Stimulated activated CD8-positive, alpha-beta memory T cell treated with anti-CD3 and anti-CD28 coated beads, Interleukin-12 subunit alpha, Interleukin-12 subunit beta, amount 100 ng/mL, for 4 hours (primary cell): ENCODE measurements around the gene ARL6IP5.

Experiments used
- DNase-seq: peaks from one replicate; pipeline ENCODE4 v3.0.0-alpha.2; 2020; ENCODE audit warnings: low read depth

The ARL6IP5 gene

DNA sequence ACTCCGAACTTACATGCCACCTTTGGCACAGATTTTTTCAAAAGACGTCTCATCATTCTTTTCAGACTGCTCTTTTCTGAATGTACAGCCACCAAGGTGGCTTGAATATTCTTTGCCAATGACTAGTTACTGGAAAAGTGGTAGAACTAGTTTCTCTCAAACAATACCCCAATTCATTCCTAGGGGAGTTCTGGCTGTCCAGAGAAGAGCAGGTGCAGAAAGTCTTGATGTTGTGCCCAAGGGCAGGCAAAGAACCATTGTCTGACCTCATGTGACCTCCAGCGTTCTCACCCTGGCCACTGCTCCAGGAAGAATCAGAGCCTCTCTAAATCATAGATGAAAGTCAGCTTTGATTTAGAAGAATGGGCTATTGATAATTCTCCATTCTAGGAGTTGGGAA lies 32.2 kb downstream of the ARL6IP5 start:
- DNase-seq, result no peak

DNA sequence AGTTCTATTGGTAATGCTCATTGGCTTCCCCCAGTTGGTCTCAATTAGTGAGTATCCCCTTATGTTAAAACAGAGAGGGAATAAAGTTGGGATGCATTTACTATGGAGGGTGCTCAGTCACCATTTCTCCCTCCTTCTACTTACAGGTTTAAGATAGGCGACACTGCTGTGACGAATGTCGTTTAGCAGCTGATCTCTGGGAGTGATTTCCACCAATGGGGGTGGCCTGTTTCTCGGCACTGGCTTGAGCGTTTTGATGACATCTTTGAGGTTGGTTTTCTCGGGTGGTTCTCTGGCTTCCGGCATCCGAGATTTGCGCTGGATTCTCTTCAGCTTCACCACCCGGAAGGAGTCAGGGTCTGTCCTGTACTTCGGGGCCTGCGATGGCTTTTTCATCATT lies 33.8 kb downstream of the ARL6IP5 start:
- no peak for DNase-seq

DNA sequence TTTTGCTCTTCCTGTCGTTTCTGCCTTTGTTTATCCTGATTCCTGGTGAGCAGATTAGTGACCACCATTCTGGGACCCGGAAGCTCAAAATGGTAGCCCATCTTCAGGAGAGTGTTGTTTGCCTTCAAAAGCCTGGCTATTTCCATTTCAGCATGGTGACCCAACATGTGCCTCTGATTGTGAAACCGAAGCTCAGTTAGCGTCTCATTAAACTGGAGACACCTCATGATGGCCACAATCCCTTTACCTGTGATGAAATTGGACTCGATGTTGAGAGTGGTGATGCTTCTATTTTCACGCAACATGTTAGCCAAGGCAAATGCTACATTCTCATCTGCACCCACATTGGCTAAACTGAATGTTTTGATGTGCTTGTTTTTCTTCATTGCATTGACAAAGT lies 34.4 kb downstream of the ARL6IP5 start:
- no peak for DNase-seq

DNA sequence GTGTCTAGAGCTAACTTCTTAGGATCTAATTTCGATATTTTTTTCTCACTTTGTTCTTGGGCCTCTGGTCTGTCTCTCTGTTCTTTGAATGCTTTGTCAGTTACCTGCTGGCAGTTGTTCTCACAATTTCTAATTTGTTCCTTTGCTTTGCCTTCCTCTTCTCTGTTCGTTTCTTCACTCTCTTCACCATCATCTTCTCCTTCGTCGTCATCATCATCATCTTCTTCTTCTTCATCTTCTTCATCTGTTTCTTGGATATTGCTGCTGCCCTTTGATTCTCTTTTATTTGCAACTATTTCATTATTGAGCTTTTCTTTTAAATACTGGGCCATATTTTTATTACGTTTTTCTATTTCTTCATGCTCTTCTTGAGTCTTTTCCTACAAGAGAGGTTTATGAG lies 34.9 kb downstream of the ARL6IP5 start:
- DNase-seq, result no peak

DNA sequence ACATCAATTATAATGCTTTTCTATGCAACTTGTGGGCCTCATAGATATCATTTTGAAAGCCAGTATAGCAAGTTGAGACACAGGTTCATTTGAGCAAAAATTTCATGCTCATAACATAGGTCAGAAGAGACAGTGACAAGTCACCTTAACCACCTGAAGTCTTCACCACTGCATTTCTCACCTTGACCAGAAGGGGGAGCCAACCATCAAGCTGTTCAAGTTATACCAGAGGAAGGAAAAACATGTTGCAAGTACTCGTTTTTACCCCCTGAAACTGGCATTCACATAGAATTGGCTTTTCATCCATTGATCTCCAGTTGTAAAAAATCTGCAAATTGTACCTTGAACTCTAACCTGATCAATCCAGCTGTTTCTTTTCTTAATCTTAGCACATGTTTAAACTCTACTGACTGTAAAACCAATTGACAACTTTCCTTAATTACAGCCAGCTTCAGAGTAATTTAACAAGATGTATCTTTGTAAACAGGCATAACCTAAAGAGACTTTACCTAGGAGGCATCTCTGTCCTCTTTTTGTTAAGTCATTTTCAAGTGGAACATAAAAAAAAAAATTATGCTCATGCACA lies 36.2 kb downstream of the ARL6IP5 start:
- peak; percentile 59 for DNase-seq

DNA sequence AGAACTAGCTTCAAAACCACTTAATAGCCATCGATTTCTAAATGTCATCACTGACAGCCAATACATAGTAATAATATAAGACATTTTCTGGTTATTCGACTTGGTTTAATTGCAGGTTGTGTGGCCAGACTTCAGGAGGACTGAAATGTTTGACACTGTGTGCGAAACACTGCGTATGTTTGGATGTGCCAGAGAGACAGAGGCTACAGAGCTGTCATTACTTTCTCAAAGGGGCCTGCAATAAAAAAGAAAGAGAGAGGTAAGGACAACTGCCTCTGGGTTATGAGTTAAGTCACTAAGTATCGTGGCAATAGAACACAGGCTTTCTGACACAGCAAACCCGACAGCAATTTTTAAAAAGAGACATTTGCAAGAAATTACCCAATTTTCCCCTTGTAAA lies 36.8 kb downstream of the ARL6IP5 start:
- DNase-seq, result no peak

DNA sequence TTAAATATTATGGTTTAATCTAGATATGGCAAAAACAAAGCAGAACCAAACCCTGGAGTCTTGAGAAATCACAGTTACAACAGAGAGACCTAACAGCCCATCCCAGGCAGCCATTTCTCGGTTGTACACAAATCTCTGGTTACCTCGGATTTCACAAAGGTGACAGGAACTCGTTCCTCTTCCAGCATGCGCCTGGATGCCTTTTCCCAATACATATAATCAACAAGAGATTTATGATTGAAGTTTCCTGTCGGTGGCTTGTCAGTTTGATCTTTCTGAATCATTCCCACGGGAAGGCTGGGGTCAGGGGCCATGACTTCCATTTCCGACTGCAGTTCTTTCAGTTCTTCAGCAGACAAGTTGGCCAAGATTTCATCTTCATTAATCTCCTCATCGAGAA lies 37.2 kb downstream of the ARL6IP5 start:
- no peak for DNase-seq

DNA sequence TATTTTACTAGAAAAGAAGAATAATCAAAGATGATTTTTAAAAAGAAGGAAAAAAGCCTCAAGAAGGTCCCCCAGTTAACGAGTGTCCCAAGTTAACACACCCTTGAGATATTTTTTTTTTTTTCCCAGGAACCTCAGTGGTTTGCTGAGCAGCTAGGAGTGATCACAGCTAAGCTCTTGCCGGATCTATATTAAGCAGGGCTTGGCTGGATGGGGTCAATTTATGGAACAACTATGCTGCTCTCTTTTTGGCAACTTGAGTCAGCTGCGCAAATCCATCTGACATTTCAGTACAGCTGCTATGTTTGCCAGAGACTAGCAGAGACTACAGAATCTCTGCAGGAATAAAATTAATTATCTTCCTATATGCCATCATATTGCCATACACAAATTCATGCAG lies 37.7 kb downstream of the ARL6IP5 start, which contains the start of gene LMOD3:
Gene LMOD3 (minus strand): TSS at position 193 of the 400 bp plus-strand sequence. CDS start 209 bp downstream, outside the sequence.
- no peak for DNase-seq

DNA sequence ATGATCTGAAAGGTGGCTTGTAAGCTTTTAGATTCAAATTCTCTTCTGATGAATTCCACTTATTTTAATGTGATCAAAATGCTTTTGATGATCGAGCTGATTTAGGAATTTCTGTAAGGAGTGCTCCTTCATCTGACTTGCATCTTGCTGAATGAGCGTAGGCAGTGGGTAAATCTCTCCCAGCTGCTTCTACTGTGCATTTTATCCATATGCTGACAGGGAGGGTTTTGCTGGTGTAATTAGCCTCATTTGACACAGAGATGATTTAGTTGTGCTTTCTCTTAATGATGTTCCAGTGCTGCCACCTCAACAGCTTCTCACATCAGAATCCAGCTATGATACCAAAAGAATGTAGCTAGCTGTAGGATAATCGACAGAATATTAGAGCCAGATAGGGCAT lies 41.5 kb downstream of the ARL6IP5 start:
- DNase-seq, result no peak

DNA sequence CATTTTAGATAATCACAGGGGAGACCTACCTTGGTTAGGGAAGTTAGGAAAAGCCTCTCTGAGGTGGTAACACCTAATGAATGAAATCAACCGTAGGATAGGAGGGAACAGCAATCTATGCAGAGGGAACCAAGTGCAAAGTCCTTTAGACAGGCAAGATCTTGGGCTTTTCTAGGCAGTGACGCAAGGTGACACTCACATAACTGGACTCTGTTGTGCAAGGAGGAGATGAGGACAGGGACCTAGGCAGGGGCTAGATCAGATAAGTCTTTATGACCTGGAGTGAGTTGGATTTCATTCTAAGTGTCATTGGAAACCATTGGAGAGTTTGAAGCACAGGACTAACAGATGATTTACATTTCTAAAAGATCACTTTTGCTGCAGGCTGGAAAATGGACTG lies 42.3 kb downstream of the ARL6IP5 start:
- DNase-seq, result no peak

DNA sequence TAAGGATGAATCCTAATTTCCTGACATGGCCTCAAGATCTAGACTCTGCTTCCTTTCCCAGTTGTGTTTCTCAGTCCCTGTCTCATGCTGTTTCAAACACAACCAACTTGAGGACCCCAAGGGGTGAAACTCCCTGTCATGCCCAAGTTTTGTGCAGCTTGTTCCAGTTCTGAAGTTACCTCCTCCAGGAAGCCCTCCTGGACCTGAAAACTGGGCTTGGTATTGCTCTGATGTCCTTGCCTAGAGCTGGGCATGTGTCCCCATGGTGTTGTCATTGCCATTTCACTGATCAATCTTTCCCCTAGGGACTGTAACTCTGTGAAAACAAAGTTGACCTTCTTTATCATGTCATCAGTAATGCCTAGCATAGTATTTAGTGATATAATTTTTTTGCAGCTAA lies 43.8 kb downstream of the ARL6IP5 start:
- no peak for DNase-seq

DNA sequence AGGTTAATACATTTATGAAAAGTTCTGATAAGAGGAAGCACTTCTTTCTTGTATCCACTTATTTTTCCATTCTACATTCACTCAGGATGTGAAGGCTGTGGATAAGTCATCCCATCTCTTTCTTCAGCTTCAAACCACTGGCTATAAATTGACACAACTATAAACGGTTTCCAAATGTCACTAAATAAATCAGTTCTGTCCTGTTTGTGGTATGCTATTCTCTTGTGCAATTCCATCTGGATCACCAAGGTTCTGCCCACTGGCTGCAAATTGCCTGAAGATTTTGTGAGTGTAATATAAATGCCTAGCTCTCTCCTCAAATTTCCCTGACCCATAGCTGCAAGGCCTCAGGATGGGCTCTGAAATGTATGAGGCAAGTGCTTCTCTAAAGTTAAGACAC lies 44.8 kb downstream of the ARL6IP5 start:
- no peak for DNase-seq

DNA sequence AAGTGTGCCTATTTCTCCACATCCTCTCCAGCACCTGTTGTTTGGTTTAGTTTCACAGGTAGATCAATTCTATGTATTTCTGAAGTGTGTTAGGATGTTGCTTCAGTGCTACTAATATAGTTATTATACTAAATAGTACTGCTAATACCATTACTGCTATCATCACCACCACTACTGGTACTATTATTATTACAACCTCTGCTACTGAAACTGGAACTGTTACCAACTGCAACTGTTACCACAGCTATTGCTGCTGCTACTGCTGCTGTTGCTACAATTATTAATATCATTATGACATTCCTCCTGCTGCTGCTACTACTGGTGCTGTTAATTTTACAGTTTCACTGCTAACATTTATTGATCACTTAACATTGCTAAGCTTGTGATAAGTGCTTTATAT lies 46.0 kb downstream of the ARL6IP5 start:
- DNase-seq, result no peak

DNA sequence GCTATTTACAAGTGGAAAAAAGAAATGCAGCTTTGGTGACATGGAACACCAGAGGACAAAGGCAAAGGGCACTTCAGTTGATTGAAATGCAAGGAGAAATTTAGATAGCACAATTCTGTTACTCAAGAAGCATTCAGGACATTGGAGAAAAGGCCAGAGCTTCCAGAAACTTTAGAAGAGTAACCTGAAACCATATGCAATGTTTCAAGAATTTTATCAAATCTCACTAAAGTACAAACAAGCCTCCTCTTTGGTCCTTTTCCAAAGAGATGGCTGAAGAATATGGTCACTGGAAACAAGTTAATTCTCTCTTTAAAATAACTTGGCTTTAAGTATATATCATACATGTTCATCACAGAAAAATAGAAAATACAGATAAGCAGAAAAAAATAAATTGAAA lies 52.3 kb downstream of the ARL6IP5 start:
- no peak for DNase-seq

DNA sequence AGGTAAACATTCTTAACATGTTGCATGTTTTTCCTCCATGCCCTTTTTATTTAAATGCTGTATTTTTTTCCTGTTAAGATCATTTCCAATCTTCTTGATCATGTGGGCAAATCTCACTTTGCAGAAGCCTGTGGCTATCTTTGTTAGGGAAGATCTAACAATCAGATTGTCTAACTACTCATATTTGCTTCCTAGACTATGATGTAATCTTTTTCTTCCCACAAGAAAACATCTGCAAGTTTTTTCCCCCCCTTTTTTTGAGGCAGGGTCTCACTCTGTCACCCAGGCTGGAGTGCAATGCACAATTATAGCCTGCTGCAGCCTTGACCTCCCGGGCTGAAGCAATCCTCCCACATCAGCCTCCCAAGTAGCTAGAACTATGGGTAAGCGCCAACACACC lies 52.7 kb downstream of the ARL6IP5 start:
- no peak for DNase-seq

DNA sequence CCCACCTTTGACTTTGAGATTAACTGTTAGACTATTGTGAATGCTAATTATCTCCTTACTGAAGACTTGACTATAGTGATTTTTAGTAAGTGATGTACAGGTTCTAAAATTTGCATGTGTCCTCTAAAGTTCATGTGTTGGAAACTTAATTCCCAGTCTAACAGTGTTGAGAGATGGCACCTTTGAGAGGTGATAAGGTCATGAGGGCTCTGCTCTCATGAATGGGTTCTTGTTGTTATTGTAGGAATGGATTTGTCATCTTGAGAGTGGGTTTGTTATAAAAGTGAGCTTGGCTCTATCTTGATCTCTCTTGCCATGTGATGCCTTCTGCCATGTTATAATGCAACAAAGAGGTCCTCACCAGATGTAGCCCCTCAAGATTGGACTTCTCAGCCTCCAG lies 56.6 kb downstream of the ARL6IP5 start:
- no peak for DNase-seq

DNA sequence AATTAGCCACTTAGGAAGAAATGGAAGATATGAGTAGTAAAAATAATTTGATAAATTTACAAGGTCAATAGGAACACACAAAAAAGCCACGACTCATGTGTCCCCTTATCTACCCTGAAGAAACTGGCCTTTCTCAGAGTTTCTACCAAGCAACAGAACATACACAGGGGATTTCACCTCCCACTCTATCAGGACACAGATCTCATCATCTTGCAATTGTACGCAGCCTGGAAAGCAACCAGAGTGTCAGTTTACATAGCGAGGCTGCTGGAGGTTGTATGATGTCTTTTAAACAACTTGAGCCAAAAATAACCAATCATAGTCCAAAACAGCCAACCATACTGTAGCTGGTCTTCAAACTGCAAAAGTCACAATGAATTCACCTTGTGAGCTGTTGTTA lies 57.4 kb downstream of the ARL6IP5 start:
- DNase-seq, result no peak

DNA sequence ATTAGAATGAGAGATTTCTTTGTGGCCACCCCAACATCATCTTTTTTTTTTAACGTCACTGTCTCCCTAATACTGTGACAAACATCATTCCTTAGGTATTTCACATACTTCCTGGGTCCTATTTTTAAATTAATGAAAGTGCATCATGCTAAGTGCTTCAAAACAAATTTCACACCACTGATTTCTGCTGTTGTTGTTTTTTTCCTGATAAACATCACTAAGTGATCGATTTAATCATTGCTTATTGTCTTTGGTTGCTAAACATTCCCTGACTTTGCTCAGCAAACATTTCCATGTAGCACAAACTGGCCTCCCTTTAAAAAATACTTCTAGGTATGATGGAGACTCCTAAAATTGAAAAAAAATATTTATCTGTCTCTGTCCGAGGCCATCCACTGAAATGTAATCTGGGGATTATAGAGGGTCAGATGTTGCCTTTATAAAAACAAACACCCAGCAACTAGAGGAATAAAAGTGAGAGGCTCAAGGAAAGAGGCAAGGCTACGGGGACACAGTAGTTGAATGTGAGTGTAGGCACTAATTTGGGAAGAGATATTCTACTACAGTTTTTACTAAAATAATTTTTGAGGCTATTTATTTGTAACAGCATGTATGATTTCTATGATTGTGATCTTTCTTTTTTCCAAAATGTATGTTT lies 58.2 kb downstream of the ARL6IP5 start:
- DNase-seq, result no peak

DNA sequence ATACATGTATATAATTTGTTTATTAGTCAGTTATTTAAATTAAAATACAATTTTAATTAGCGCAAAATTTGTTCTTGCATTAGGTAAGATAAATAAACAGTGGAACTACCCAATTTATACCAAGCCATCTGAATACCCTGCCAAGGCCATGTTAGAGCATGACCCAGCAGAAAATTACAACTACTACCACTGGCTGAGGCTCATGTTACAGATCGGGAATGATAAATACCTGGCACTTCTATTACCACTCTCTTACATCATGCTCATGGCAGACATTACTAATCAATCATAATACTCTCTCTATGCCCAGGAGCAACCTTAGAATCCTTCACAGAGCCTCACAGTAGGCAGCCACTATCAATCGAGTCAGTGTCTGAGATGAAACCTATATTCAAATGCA lies 58.9 kb downstream of the ARL6IP5 start:
- DNase-seq, result no peak

DNA sequence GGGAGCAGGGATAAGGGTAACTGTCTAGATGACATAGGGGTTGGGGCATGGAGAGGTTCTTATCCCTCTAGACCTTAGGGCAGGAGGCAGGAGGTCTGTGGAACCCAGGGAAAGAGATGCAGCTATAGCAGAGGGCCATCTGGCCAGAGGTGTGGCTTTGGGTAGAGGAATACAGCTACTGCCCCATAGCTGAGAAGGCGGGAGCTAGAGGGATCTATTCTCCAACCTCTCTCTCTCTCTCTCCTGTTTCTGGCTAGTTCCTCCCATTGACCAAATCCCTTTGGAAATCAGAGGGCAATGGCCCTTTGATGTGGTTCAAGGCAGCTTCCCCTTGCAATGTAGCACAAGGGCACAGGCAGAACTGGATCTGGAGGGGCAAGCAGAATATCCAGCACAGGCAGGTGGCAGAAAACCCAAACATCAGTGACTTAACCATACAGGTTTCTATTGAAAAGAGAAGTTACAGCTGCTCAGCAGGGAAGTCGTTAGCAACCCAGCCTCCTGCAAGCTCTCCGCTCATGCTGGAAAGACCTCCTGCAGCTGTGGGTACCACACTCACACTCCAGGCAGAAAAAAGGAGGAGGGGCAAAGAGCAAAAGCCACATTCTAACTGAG lies 60.0 kb downstream of the ARL6IP5 start:
- DNase-seq, result no peak

DNA sequence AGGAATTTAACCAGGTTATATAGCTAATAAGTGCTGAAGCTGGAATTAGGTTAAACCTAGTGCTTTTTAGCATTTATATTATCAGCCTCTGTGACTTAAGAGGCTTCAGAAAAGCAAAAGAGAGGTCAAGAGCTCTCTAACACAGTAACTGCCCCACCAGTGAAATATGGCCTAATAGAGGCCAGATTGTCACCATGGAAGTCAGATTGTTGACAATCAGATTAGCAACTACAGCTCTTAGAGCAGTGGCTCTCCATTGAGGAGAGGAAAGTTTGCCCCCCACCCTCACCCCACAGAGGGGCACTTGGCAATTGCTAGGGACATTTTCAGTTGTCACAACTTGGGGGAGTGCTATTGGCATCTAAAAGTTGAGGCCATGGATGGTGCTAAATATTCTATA lies 61.0 kb downstream of the ARL6IP5 start:
- DNase-seq, result no peak

DNA sequence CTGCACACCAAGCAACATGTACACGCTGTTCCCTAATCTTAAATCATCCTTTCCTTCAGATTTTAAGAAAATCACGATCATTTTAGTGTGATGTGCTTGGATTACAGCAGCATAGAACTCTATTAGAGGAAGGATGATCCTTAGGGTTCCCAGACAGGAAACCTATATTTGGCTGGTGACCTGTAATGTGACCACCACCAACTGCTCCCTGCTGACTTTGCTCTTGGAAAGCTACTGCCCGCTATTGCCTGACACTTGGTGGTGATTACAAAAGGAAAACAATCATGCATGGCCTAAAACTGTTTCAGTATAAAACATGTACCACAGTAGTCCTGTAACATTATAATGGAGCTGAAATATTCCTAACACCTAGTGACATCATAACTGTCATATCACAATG lies 64.8 kb downstream of the ARL6IP5 start:
- DNase-seq, result no peak
